Prostate gland (tissue), 2 donors: Measurements from ENCODE around the gene SMIM29. TPM values are rescaled to one million over a fixed set of nuclear protein-coding genes. Genes with fewer than 3 reads are reported as not detected.
"Not testable (repeated sequence)": the region's sequence is repeated elsewhere in the genome, so short reads cannot be mapped to it uniquely, and the experiment has no call there.

Experiments
- DNase-seq: peaks from one replicate; pipeline ENCODE4 v3.0.0-alpha.2; 2019; ENCODE audit warnings: low spot score
- H3K27ac ChIP-seq, 2 donors: fragments of 200-600 bp; sonication (generic); 2 replicates each; pipeline ENCODE4 v1.5.1; 2017 to 2019
- H3K27me3 ChIP-seq: fragments of 200-600 bp; sonication (generic); replicated peaks from 2 replicates; pipeline ENCODE4 v1.5.1; 2019; ENCODE audit not compliant: insufficient read depth
- H3K36me3 ChIP-seq, 2 donors: fragments of 200-600 bp; sonication (generic); 1 replicate in 1 of 2; 2 replicates in 1 of 2; pipeline versions ENCODE4 v1.5.1 to v1.8.1; 2017 to 2019
- H3K4me1 ChIP-seq: fragments of 200-600 bp; sonication (generic); replicated peaks from 2 replicates; pipeline ENCODE4 v1.5.1; 2019
- H3K4me3 ChIP-seq, 2 donors: fragments of 200-600 bp; sonication (generic); 2 replicates each; pipeline ENCODE4 v1.5.1; 2017 to 2019
- H3K9me3 ChIP-seq: fragments of 200-600 bp; sonication (generic); 2 replicates; pipeline ENCODE4 v1.5.1; 2017
- POLR2A ChIP-seq: fragments of 450-650 bp; IDR thresholded peaks from one replicate; pipeline ENCODE4 v1.6.1; 2016; ENCODE audit warnings: antibody characterized with exemption, mild to moderate bottlenecking
- POLR2AphosphoS5 ChIP-seq: sonication (generic); formaldehyde crosslinking; IDR thresholded peaks from one replicate; pipeline ENCODE4 v1.6.1; 2017; ENCODE audit warnings: antibody characterized with exemption
- WGBS: methylation state at CpG from one replicate; pipeline ENCODE4 v1.1.5; 2018; 5-methylcytosine and 5-hydroxymethylcytosine counted together
- intact Hi-C: fragments of 100-400 bp; cut with DNase I; formaldehyde crosslinking; loops from one replicate; pipeline ENCODE4 v1.14.2; 2022
- total RNA-seq, 2 donors: library from RNA; depleted of rRNA; stranded (reverse); fragments of >200 nt; gene quantifications; one replicate each; pipeline ENCODE4 v1.1.0, GENCODE V29; 2016
- TF ChIP-seq, protein P1 (sequence below), 4 experiments: fragments of 200-600 bp in 2 of 4; fragments of 450-650 bp in 2 of 4; sonication (generic) in 2 of 4; IDR thresholded peaks; 1 replicate in 3 of 4; 2 replicates in 1 of 4; pipeline ENCODE4 v1.5.1; 2016 to 2019; ENCODE audit warnings: antibody characterized with exemption in 4 of 4, mild to moderate bottlenecking in 2 of 4, moderate library complexity in 2 of 4

Gene SMIM29
- total RNA-seq, 2 donors from 2014 or later, result 25.9 to 41.6 TPM

DNA sequence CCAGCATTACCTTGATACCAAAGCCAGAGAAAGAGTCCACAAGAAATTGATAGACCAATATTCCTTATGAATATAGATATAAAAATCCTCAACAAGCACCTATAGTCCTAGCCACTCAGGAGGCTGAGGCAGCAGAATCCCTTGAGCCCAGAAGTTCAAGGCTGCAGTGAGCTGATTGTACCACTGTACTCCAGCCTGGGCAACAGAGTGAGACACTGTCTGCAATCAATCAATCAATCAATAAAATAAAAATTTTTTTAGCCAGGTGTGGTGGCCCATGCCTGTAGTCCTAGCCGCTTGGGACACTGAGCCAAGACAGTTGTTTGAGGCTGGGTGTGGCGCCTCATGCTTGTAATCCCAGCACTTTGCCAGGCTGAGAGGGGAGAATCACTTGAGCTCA, 18.9 kb upstream of the SMIM29 start:
- Histone ChIP-seq H3K27ac (no peak overlapping the region), H3K4me1 (no peaks in the 10 kb centered on the region), H3K9me3 (no peaks in the 10 kb centered on the region), H3K27me3 (no peaks in the 10 kb centered on the region), H3K36me3 (no peaks in the 10 kb centered on the region), H3K4me3 (no peak overlapping the region)
- DNase-seq, result no peak
- WGBS, result 93% methylated on average over 2 of the region's 2 CpGs
- intact Hi-C loops, result no loop called here
- TF ChIP-seq POLR2A, result no peak

DNA sequence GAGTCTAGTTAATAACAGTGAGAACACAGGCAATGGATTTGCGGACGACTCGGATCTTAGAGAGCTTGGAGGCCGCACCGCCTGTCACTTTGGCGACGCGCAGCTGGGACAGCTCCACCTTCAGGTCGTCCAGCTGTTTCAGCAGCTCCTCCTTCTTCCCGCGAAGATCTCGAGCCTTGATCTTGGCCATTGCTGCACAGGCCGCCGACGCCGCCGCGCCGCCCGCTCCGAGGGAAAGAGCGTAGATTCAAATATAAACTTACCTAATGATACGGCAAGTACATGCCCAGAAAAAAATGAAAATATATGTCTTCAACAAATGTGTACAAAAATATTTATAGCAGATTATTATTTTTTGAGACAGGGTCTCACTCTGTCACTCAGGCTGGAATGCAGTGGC, 14.7 kb upstream of the SMIM29 start:
- DNase-seq, H3K4me3 ChIP-seq, H3K27me3 ChIP-seq, H3K4me1 ChIP-seq, H3K9me3 ChIP-seq, intact Hi-C loops, H3K27ac ChIP-seq, H3K36me3 ChIP-seq: not testable (repeated sequence)
- 89% methylated on average over 23 of the region's 23 CpGs for WGBS

DNA sequence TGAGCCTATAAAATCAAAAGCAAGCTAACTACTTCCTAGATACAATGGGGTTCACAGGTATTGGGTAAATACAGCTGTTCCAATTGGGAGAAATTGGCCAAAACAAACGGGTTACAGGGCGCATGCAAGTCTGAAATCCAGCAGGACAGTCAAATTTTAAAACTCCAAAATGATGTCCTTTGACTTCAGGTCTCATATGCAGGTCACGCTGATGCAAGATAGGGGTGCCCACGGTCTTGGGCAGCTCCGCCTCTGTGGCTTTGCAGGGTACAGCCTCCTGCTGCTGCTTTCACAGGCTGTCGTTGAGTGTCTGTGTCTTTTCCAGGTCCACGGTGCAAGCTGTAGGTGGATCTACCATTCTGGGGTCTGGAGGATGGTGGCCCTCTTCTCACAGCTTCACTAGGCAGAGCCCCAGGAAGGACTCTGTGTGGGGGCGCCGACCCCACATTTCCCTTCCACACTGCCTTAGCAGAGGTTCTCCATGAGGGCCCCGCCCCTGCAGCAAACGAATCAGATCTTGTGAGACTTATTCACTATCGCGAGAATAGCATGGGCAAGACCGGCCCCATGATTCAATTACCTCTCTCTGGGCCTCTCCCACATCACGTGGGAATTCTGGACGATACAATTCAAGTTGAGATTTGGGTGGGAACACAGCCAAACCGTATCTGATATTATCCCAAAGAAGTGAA, 11.9 kb upstream of the SMIM29 start:
- H3K27ac ChIP-seq, result no peak overlapping the region
- no peaks in the 10 kb centered on the region for H3K27me3 ChIP-seq
- H3K4me3 ChIP-seq, result no peak overlapping the region
- 72% methylated on average over 17 of the region's 17 CpGs for WGBS
- H3K4me1 ChIP-seq, result no peaks in the 10 kb centered on the region
- no peak for TF ChIP-seq POLR2AphosphoS5
- TF ChIP-seq, protein P1, sequence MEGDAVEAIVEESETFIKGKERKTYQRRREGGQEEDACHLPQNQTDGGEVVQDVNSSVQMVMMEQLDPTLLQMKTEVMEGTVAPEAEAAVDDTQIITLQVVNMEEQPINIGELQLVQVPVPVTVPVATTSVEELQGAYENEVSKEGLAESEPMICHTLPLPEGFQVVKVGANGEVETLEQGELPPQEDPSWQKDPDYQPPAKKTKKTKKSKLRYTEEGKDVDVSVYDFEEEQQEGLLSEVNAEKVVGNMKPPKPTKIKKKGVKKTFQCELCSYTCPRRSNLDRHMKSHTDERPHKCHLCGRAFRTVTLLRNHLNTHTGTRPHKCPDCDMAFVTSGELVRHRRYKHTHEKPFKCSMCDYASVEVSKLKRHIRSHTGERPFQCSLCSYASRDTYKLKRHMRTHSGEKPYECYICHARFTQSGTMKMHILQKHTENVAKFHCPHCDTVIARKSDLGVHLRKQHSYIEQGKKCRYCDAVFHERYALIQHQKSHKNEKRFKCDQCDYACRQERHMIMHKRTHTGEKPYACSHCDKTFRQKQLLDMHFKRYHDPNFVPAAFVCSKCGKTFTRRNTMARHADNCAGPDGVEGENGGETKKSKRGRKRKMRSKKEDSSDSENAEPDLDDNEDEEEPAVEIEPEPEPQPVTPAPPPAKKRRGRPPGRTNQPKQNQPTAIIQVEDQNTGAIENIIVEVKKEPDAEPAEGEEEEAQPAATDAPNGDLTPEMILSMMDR (IDR thresholded peaks at IDR 0.05), result no peak
- TF ChIP-seq POLR2A, result no peak
- H3K9me3 ChIP-seq, result no peaks in the 10 kb centered on the region
- H3K36me3 ChIP-seq, result no peaks in the 10 kb centered on the region
- DNase-seq, result no peak
- intact Hi-C loops, result no loop called here

DNA sequence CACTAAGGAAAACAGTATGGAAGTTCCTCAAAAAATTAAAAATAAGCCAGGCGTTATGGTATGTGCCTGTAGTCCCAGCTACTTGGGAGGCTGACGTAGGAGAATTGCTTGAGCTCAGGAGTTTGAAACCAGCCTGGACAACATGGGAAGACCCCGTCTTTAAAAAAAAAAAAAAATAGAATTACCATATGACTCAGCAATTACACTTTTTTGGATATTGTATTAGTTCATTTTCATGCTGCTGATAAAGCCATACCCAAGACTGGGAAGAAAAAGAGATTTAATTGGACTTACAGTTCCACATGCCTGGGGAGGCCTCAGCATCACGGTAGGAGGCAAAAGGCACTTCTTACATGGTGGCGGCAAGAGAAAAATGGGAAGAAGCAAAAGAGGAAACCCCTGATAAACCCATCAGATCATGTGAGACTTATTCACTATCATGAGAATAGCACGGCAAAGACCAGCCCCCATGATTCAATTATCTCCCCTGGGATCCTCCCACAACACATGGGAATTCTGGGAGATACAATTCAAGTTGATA, 10.8 kb upstream of the SMIM29 start:
- H3K36me3 ChIP-seq, result no peaks in the 10 kb centered on the region
- DNase-seq, result no peak
- no peaks in the 10 kb centered on the region for H3K9me3 ChIP-seq
- intact Hi-C loops, result no loop called here
- H3K27me3 ChIP-seq, result no peaks in the 10 kb centered on the region
- no peak overlapping the region for H3K4me3 ChIP-seq
- H3K27ac ChIP-seq, result no peak overlapping the region
- TF ChIP-seq POLR2AphosphoS5 (no peak), POLR2A (no peak)
- TF ChIP-seq, protein P1 (IDR thresholded peaks at IDR 0.05), result no peak
- 92% methylated on average over 6 of the region's 6 CpGs for WGBS
- no peaks in the 10 kb centered on the region for H3K4me1 ChIP-seq

DNA sequence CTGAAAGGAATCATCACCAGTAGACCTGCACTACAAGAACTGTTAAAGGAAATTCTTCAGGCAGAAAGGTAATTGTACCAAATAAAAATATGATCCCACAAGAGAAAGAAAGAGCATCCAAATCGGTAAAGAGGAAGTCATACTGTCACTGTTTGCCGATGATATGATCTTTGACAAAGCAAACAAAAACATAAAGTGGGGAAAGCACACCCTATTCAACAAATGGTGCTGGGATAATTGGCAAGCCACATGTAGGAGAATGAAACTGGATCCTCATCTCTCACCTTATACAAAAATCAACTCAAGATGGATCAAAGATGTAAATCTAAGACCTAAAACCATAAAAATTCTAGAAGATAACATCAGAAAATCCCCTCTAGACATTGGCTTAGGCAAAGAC, 3.6 kb upstream of the SMIM29 start:
- H3K9me3 ChIP-seq, DNase-seq, H3K27me3 ChIP-seq, H3K4me1 ChIP-seq, H3K36me3 ChIP-seq, H3K4me3 ChIP-seq, intact Hi-C loops, H3K27ac ChIP-seq: not testable (repeated sequence)
- 28% methylated on average over 2 of the region's 2 CpGs for WGBS

DNA sequence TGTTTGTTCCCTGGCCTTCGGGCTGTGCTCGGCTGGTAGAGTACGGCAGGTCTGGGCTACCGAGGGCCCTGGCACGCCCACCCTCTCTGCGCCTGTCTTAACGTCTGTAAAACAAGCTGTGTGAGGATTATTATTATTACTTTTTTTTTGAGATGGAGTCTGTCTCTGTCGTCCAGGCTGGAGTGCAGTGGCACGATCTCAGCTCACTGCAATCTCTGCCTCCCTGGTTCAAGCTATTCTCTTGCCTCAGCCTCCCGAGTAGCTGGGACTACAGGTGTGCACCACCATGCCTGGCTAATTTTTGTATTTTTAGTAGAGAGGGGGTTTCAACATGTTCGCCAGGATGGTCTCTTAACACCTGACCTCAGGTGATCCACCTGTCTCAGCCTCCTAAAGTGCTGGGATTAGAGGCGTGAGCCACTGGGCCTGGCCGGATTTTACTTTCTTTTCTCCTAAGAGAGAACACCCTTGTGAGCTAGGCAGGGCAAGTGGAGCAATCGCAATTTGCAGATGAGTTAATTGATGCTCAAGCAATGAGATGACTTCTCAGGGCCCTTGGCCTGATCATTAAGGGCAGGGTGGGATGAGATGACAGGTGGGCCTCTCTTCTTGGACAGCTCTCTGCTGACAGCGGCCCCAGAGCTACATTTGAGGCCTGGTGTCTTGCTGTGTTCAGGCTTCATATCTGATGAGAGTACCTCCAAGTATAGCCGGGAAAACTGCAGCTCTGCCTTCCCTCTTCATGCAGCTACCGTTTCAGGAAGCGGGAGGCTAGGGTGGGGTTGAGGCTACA, 859 bp upstream of the SMIM29 start:
- no peaks in the 10 kb centered on the region for H3K27me3 ChIP-seq
- no peaks in the 10 kb centered on the region for H3K36me3 ChIP-seq
- H3K4me3 ChIP-seq, result peak overlapping the region; percentile 72 to 81
- H3K9me3 ChIP-seq, result no peaks in the 10 kb centered on the region
- no peaks in the 10 kb centered on the region for H3K4me1 ChIP-seq
- intact Hi-C loops, result loop anchor here (1.0 to 5.0 kb wide), 4 partner anchors 53 to 358 kb away; partner anchors contain the start of gene NUDT3
- peak overlapping the region; percentile 86 to 93 for H3K27ac ChIP-seq
- 47% methylated on average over 18 of the region's 18 CpGs for WGBS
- DNase-seq, result no peak
- TF ChIP-seq, protein P1 (IDR thresholded peaks at IDR 0.05), result no peak
- no peak for TF ChIP-seq POLR2AphosphoS5
